Measurements from ENCODE around the gene JMJD8. TPM values are rescaled to one million over a fixed set of nuclear protein-coding genes. Genes with fewer than 3 reads are reported as not detected.
A peak's percentile ranks its signal among the peaks of the same experiment; 100 is the strongest.

Gene JMJD8
- total RNA-seq, 4 donors from 2014 or later: 65.8 to 79.6 (median 71.8) TPM

DNA sequence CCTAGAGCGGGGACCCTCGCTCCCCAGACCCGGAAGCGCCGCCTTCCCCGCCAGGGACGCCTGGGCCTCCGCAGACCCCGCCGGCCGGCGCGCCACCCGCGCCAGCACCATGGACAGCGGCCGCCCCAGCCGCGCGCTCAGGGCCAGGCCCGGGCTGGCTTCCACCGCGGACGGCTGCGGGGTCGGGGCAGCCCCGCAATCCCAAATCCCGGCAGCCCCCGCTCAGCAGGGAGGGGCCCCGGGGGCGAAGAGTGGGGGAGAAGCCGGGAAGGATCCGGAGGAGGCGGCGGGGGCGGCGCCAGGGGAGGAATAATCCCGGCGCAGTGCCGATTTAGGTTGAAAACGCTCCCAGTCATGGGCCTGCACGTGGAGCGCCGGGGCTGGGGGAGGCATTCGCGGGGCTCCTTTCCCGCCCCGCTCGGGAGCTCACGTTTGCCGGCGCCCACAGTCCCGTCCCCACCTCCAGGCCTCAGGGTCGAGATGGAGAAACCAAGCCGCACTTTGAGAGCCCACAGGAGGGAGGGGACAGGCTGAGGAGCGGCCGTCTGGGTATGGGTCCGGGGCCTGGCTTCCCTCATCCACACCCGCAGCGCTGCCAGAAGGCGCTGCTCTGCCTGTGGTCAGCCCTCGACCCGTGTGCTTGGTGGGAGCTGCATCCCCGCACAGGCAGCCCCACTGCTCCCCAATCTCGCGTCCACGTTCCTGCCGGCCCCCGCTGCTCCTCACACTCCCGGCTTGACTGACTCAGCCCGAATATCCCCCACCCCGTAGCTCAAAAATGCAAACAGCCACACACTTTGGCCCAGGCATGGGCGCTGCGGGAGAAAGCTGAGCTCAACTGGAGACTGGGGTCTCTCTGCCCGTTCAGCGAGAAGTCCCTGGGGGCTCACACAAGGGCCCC lies 16.8 kb upstream of the JMJD8 start:
- DNase-seq (ENCODE audit: low spot score) (no peak), ATAC-seq (ENCODE audit: low FRiP score) (peak; percentile 61)
- TF ChIP-seq, protein P1, sequence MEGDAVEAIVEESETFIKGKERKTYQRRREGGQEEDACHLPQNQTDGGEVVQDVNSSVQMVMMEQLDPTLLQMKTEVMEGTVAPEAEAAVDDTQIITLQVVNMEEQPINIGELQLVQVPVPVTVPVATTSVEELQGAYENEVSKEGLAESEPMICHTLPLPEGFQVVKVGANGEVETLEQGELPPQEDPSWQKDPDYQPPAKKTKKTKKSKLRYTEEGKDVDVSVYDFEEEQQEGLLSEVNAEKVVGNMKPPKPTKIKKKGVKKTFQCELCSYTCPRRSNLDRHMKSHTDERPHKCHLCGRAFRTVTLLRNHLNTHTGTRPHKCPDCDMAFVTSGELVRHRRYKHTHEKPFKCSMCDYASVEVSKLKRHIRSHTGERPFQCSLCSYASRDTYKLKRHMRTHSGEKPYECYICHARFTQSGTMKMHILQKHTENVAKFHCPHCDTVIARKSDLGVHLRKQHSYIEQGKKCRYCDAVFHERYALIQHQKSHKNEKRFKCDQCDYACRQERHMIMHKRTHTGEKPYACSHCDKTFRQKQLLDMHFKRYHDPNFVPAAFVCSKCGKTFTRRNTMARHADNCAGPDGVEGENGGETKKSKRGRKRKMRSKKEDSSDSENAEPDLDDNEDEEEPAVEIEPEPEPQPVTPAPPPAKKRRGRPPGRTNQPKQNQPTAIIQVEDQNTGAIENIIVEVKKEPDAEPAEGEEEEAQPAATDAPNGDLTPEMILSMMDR (IDR thresholded peaks at IDR 0.05): no peak

DNA sequence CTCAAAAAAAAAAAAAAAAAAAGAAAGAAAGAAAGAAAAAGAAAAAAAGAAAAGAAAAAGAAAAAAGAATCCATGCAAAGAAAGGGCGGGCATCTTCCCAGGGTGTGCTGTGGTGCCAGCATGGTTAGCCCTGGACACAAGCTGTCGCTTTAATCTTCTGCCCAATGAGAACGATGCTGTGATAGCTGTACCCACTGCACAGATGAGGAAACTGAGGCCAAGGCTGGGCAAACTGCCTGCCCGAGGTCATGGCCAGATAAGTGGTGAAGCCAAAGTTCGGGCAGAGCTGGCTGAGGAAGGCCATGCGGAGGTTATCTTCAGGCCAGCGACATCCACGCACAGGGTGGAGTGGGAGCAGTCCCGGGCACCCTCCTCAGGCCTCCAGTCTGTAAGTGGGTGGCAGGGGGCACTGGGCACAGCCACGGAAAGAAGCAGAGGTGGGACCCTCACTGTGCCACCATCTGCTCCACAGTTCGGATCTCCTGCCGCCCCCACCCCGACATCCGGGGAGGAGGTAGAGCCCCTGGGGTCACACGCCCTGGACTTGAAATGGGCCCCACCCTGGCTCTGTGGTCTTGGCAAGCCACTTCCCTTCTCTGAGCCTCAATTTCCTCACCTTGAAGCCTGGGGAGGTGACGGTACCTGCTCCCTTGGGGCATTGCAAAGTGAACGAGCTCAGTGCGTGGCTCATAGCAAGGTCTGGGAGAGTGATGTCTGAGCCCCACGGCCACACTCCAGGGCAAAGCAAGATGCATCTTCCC lies 15.0 kb upstream of the JMJD8 start:
- DNase-seq (ENCODE audit: low spot score) (no peak), ATAC-seq (ENCODE audit: low FRiP score) (no peak)
- TF ChIP-seq, protein P1 (IDR thresholded peaks at IDR 0.05): no peak

DNA sequence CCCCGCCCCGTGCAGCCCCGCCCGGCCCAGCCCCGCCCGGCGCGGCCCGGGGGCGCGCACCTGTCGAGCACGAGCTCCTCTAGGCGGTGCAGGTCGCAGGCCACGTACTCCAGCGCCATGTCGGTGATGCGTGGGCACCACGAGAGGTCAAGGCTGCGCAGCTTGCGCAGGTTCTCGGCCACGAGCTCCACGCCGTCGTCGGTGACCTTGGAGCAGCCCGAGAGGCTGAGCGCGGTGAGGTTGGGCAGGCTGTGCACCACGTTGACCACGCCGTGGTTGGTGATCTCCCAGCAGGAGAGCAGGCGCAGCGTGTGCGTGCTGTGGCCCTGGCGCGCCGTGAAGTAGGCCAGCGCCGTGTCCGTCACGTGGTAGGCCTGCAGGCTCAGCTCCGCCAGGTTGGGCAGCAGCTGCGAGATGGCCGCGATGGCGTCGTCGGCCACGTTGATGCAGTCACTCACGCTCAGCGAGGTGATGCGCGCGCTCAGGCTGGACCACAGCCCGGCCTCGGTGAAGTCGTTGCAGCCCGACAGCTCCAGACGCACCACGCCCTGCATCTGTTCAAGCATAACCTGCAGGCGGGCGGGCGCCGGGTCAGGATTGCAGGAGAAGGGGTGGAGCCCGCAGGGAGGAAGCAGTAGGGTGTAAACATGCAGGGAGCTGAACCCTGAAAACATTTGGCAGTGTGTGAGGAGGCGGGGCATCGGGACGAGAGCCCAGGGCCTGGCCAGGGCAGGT lies 11.4 kb upstream of the JMJD8 start:
- TF ChIP-seq, protein P1 (IDR thresholded peaks at IDR 0.05): no peak
- ATAC-seq (ENCODE audit: low FRiP score) (peak; percentile 46), DNase-seq (ENCODE audit: low spot score) (no peak)

DNA sequence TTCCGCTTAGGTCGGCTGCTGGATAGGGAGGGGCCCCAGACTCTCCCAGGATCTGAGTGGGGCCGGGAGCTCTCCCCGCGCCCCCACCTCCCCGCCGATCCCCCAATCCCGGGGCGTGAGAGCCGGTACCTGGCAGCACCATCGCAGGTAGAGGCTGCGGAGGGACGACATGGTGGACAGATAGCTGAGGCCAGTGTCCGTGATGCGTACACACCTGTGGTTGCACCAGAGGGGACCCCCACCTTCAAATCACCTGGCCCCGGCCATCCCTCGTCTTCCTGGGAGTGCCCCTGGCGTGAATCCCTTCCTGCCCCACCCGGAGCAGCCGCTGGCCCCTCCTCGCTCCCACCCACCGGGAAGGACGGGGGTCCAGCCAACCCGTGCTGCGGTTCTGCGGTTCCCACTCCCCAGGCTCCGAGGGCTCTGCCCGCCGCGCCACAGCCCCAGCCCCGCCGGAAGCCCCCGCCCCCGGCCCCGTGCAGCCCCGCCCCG lies 10.8 kb upstream of the JMJD8 start:
- ATAC-seq (ENCODE audit: low FRiP score) (no peak), DNase-seq (ENCODE audit: low spot score) (no peak)
- TF ChIP-seq, protein P1 (IDR thresholded peaks at IDR 0.05): no peak

DNA sequence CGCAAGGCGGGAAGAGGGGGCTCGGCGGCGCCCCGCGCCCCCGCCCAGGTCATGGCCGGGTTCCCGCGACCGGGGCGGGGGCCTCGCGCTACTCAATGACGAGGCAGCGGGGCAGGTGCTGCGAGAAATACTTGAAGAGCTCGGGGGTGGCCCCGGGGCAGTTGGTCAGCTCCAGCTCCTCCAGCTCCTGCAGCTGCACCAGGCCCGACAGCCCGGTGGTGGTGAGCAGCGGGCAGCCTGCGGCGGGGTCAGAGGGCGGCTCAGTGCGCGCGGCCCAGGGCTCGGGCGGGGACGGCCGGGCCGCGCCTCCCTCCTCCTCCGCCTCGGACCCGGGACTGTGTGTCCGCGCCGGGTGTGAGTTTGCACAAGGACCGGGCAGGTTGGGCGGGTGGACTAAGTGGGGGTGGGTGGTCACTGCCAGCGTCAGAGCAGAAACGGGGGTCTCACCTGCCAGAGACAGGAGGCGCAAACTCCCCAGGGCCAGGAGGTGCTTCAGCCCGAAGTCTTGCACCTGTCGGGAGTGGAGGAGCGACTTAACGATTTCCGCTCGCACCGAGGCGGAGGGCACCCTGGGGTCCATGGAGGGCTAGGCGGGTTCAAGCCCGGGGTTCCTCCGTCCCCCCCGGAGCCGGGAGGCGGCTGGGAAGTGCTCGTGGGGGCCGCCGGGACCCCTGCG lies 10.2 kb upstream of the JMJD8 start:
- ATAC-seq (ENCODE audit: low FRiP score) (no peak), DNase-seq (ENCODE audit: low spot score) (no peak)
- TF ChIP-seq, protein P1 (IDR thresholded peaks at IDR 0.05): no peak

DNA sequence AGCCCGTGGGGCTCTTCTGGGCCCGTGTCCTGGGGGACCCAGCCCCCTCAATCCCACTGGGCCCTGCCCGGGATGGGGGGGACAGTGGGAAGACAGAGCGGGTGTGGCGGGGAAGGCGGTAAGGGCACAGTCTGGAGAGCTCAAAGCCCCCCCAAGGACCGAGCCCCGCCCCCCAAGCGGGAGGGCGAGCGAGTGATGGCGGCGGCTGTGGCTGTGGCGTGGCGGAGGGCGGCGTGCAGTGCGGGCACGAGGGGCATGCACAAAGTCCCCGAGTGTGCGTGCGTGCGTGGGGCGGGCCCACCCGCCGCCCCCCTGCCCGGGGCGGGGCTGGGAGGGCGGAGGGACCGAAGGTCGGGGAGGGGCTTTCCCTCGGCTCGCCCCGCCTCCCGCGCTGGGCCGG lies 9.6 kb upstream of the JMJD8 start:
- TF ChIP-seq, protein P1 (IDR thresholded peaks at IDR 0.05): no peak
- DNase-seq (ENCODE audit: low spot score): no peak
- no peak for ATAC-seq (ENCODE audit: low FRiP score)

Data from omental fat pad (tissue), 4 donors.